Measurements from ENCODE around the gene TMEM35B. TPM values are rescaled to one million over a fixed set of nuclear protein-coding genes. Genes with fewer than 3 reads are reported as not detected.

TMEM35B gene
- total and polyA plus RNA-seq, 9 of the 15 experiments (the other 6 are each of a cell fraction or from before 2014, with no cell fraction given), result 11.4 to 142 (median 21.4) TPM

- Histone ChIP-seq H3K9ac (ENCODE audit: insufficient read depth in 1 of 2, low read depth in 2 of 2, low read length in 2 of 2) (no peak overlapping the region), H2AFZ (ENCODE audit: low read depth, low read length) (no peak overlapping the region), H3K27me3 (ENCODE audit: control insufficient read depth in 2 of 2, insufficient read depth in 2 of 2, low read length in 2 of 2) (no peaks in the 10 kb centered on the region), H3K9me3 (replicated peaks; ENCODE audit: control insufficient read depth, insufficient read depth, low read depth, low read length) (no peaks in the 10 kb centered on the region), H3K36me3 (ENCODE audit: control insufficient read depth, insufficient read depth, low read length) (peaks cover 15% of the 10 kb centered on the region; the same call in 1 of the 3 replicates), H3K4me2 (ENCODE audit: insufficient read depth, low read length) (no peak overlapping the region), H3K27ac (ENCODE audit: extremely low read depth, low read depth, low read length) (no peak overlapping the region), H3K4me1 (replicated peaks in 1 of 2; ENCODE audit: control insufficient read depth in 2 of 2, insufficient read depth in 2 of 2, low read length in 2 of 2) (no peaks in the 10 kb centered on the region), H3K79me2 (ENCODE audit: control insufficient read depth, insufficient read depth, low read length) (no peaks in the 10 kb centered on the region), H3K4me3 (no peak overlapping the region), H4K20me1 (replicated peaks; ENCODE audit: control insufficient read depth, insufficient read depth, low read length) (no peaks in the 10 kb centered on the region), H3K9me1 (ENCODE audit: control insufficient read depth, insufficient read depth, low read length) (no peaks in the 10 kb centered on the region)
- CTCF ChIA-PET (ENCODE audit: low intra/inter-chr PET ratio), result no interaction called here
- ATAC-seq (no peak), FAIRE-seq (no peak), DNase-seq (ENCODE audit: extremely low read depth in 1 of 4, low spot score in 3 of 4) (no peak)
- POLR2A ChIA-PET, result no interaction called here
- in situ Hi-C loops (cut with MboI), result no loop called here
- BruUV-seq (replicated peaks), result no TSS peak
- intact Hi-C loops (cut with micrococcal nuclease), result no loop called here
- 84% methylated on average over 5 of the region's 5 CpGs for WGBS (ENCODE audit: insufficient coverage, low coverage, missing lambda C conversion rate)
- TF ChIP-seq ZFP1 (CRISPR knock-in tag; IDR thresholded peaks at IDR 0.05) (no peak), ZNF449 (CRISPR knock-in tag; IDR thresholded peaks at IDR 0.05) (peak; percentile 63; the same call in 1 of the 2 replicates), FOXP4 (CRISPR knock-in tag; IDR thresholded peaks at IDR 0.05; ENCODE audit: borderline replicate concordance) (no peak), ZNF445 (CRISPR knock-in tag; IDR thresholded peaks at IDR 0.05; ENCODE audit: low read depth) (no peak), ZNF408 (CRISPR knock-in tag; IDR thresholded peaks at IDR 0.05; ENCODE audit: low read depth) (peak; percentile 91; the same call in 1 of the 2 replicates), ZNF277 (CRISPR knock-in tag; IDR thresholded peaks at IDR 0.05; ENCODE audit: borderline replicate concordance) (peak; percentile 17; the same call in 1 of the 2 replicates), ZBTB1 (CRISPR knock-in tag; IDR thresholded peaks at IDR 0.05; ENCODE audit: borderline replicate concordance, low read depth) (no peak), EGR1 (conservative IDR thresholded peaks at IDR 0.05) (no peak), ARID2 (IDR thresholded peaks at IDR 0.05) (no peak), HOMEZ (CRISPR knock-in tag; IDR thresholded peaks at IDR 0.05) (peak; percentile 28; the same call in 1 of the 2 replicates), TAF1 (IDR thresholded peaks at IDR 0.05; ENCODE audit: control insufficient read depth, extremely low read depth, insufficient read depth, low read length, severe bottlenecking) (no peak), ZC3H4 (CRISPR knock-in tag; IDR thresholded peaks at IDR 0.05; ENCODE audit: borderline replicate concordance) (no peak), ZNF707 (CRISPR knock-in tag; conservative IDR thresholded peaks at IDR 0.05) (peak; percentile 72), MECOM (CRISPR knock-in tag; IDR thresholded peaks at IDR 0.05) (no peak), MTF1 (CRISPR knock-in tag; IDR thresholded peaks at IDR 0.05; ENCODE audit: borderline replicate concordance) (peak; percentile 81; the same call in 1 of the 2 replicates), SLC30A9 (CRISPR knock-in tag; IDR thresholded peaks at IDR 0.05) (0 out of 2 replicates have a peak, but pooled peaks have one; percentile 72), ZNF583 (CRISPR knock-in tag; IDR thresholded peaks at IDR 0.05) (no peak)
Measured at GRCh38 chr1:34994878-34995277, 9.7 kb upstream of the TMEM35B start.
